GM19099 (cell line): ENCODE data around the gene TRIM66.

Source experiments
- POLR2A ChIP-seq: IDR thresholded peaks from 3 replicates; pipeline ENCODE4 v1.6.1; 2011; ENCODE audit warnings: low read depth; ENCODE audit not compliant: insufficient read length; ENCODE audit errors: extremely low read depth

Gene TRIM66, protein sequence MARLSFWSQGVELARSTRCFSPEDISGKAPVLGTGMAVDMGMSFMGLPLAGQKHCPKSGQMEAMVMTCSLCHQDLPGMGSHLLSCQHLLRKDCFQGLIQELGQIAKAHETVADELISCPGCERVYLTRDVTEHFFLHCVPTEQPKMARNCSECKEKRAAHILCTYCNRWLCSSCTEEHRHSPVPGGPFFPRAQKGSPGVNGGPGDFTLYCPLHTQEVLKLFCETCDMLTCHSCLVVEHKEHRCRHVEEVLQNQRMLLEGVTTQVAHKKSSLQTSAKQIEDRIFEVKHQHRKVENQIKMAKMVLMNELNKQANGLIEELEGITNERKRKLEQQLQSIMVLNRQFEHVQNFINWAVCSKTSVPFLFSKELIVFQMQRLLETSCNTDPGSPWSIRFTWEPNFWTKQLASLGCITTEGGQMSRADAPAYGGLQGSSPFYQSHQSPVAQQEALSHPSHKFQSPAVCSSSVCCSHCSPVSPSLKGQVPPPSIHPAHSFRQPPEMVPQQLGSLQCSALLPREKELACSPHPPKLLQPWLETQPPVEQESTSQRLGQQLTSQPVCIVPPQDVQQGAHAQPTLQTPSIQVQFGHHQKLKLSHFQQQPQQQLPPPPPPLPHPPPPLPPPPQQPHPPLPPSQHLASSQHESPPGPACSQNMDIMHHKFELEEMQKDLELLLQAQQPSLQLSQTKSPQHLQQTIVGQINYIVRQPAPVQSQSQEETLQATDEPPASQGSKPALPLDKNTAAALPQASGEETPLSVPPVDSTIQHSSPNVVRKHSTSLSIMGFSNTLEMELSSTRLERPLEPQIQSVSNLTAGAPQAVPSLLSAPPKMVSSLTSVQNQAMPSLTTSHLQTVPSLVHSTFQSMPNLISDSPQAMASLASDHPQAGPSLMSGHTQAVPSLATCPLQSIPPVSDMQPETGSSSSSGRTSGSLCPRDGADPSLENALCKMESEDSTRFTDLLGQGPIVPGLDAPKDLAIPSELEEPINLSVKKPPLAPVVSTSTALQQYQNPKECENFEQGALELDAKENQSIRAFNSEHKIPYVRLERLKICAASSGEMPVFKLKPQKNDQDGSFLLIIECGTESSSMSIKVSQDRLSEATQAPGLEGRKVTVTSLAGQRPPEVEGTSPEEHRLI (N-terminal part only)

DNA sequence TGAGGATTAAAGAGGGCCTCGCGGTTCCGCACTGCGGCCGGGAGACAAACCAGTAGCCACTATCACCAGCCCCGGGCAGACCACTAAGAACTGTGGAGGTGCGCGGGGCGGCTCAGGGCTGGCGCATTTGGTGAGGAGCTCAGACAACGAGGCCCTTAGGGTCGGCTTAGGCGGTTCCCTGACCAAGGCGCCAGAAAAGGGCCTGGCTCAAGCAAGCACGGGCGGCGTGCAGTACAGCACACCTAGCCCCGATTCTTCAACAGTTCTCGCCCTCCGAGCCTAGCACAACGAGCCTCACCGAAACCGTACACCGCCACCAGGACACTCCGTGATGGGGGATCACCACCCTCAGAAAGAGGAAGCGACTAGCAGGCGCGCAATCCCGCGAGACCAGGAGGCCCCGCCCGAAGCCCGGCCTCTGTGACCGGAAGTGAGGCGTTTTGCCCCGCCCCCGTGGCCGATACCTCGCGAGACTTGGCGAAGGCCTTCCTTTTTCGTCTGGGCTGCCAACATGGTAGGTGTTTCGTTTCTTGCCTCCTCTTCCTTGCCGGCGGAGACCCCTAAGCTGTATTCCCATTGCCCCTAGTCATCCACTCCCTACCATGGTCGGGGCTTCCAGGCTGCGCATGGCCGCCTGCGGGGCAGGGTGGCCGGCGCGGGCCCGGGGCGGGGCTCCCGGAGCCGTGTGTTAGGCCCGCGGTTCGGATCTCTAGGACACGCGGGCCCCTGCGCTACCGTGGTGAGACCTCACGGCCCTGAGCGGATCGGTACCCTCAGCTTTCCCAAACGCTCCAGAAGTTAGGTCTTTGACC is at the start of gene TRIM66, which contains the start of gene RPL27A:
Gene TRIM66, minus strand, starts transcription at position 363 of the 812 bp plus-strand sequence. CDS start 10,391 bp downstream, outside the sequence.
Gene RPL27A, plus strand, starts transcription at position 490 of the 812 bp plus-strand sequence. Its CDS starts 22 bp downstream, at position 512.
- peak; percentile 99 for TF ChIP-seq POLR2A

DNA sequence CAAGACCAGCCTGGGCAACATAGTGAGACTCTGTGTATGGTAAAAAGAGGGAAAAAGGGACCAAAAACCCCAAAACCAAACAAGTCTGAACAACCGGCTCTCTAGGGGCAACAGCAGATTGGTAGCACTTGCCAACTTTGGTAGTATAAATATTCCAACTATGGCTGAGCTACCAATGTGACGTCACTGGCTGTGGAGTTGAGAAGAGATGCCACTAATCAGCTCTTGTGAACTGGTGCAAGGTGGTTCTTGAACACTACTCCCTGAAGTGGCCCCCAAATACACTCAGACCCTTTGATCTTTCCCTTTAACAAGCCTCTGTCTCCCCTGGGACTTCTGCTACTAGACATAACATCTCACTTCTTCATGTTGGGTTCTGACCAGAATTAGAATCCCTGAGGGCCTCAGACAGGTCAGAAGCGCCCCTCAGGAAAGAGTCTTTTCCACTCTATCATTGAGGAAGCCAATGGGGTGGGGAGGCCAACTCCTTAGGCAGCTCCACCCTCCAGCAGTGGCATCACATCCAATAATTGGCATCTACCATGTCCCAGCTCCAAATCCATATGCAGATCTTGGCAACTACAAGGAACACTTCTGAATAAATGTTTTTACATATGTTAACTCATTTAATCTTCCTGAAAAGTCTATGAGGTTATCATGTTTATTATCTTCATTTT is 49.3 kb upstream of the TRIM66 start:
- no peak for TF ChIP-seq POLR2A

- no peak for TF ChIP-seq POLR2A
These were observed 48.2 kb upstream of the TRIM66 start for GRCh38 chr11:8730697-8731020.

DNA sequence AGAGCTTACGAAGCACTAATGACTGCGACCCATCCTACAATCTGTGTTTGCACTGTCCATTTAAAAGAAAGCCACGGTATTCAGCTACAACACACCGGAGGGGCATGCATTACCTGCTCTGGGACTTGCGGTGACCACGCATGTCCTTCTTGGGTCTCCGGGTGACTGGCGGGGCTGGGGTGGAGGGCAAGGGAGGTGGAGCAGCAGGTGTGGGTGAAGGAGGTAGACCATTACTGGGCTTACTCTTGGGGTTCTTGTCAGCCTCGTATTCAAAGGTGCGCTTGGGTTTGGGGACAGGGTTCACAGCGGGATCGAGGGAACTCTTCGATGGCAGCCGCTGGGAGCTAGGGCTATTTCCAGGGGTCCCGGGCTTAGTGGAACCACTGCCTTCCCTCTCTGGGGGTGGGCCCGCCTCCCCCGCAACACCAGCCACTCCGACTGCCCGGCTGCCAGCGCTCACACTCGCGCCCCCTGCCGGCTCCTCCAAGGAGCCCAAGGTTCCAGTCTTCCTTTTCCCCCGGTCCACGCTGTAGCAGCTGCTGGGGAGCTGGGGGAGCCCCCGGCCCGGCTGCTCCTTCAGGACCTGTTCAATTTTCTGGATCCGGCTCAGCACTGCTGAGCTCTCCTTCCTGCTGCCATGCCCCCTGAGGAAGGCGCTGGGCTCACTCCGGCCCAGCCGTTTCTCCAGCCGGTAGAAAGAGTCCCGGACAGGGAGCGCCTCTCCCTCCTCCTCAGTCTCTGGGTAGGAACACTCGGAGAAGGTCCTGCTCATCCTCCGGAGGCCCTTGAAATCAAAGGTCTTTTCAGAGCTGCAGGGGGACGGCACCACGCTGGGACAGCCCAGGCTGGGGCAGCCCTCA is 47.6 kb upstream of the TRIM66 start:
- no peak for TF ChIP-seq POLR2A

DNA sequence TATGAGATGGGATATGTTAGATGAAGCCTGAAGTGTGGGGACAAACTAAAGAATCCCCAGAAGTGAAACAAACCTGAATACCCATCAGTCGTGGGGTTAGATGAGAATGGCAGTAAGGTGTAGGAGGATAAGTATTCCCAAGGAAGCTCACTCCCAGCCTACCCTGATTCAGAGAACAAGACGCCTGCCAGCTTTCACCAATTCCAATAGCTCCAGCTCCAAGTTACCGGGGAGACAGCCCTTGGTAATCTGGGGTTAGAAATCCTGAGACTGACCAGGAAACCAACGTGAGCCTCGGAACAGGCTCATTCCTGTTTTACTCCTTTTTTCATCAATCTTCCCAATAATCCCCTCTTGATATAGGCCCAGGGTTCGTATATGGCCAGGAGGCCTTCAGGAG is 46.6 kb upstream of the TRIM66 start:
- no peak for TF ChIP-seq POLR2A

GRCh38 chr11:8728563-8728962 is 46.1 kb upstream of the TRIM66 start:
- TF ChIP-seq POLR2A, result no peak

- TF ChIP-seq POLR2A, result no peak
These were observed 43.9 kb upstream of the TRIM66 start for GRCh38 chr11:8726395-8726794.

GRCh38 chr11:8724682-8725081 is 42.2 kb upstream of the TRIM66 start:
- TF ChIP-seq POLR2A, result no peak

DNA sequence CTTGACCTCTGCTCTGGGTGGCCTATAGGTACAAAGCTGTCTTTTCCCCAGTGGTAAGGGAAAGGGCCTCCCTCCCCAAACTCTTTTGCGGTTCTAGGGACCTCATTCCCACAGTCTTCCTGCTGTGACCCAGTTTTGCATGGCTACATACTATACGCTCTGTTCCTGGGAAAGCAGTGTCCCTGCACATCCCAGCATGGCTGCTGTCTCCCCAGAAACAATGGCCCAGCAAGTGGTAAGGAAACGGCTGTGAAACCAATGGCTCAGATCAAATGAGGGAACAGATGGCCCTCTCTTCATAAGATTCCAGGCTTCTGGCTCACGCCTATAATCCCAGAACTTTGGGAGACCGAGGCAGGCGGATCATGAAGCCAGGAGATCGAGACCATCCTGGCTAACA is 41.2 kb upstream of the TRIM66 start:
- no peak for TF ChIP-seq POLR2A

DNA sequence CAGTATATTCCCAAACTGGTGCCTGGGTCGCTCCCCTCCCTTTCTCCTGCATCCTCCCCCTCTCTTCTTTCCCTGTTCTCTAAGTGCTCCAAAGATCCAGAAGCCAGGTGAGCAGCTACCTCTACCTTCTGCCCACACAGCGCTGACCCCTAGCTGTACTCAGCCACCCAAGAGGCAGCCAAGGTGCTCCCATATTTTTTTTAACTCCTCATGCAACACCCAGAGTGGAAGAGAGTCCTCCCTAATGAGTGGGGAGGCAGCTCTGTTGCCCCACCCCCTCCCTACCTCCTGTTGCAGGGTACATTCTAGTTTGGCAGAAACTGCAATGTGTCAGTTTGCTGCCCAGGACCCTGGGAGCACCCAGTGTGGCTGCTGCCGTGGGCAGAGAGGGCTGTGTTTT is 40.3 kb upstream of the TRIM66 start:
- TF ChIP-seq POLR2A, result no peak

DNA sequence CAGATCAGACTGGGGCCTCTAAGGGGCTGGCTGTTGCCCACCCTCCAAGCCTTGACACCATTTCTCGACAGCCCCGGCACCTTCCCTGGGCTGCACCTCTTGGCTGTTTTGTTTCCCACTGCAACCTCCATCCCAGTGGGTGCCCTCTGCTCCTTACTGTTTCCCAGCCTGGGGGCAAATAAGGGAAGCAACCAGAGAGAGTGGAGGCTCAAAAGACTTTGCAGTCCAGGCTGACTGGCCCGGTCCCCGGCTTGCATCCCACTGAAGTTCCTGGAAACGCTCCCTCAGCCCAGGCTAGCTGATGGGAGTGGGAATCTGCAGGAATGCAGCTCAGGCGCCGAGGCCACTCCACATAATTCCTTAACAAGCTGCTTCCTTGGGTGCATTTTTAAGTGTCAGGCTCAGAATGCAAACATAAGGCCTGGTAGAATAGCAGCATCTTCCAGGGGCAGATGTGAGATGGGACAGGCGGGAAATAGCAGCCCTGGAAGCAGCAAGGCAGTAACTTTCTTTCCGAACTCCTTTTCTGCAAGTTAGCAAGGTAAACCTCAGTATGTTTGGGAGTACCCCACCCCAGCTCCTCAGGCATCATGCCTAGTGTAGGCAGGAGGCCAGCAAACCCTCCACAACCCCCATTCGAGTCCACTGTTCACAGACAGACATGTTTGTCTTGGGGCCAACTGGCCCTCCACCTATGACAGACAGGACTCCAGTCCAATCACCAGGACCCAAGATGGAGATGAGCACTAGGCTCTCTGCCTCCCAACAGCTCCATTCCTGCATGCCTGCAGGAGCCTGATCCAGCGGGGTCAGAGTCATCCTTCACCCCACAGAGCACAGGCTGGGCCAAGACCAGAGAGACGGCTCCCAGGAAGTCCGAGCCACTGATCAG is 39.4 kb upstream of the TRIM66 start:
- no peak for TF ChIP-seq POLR2A

DNA sequence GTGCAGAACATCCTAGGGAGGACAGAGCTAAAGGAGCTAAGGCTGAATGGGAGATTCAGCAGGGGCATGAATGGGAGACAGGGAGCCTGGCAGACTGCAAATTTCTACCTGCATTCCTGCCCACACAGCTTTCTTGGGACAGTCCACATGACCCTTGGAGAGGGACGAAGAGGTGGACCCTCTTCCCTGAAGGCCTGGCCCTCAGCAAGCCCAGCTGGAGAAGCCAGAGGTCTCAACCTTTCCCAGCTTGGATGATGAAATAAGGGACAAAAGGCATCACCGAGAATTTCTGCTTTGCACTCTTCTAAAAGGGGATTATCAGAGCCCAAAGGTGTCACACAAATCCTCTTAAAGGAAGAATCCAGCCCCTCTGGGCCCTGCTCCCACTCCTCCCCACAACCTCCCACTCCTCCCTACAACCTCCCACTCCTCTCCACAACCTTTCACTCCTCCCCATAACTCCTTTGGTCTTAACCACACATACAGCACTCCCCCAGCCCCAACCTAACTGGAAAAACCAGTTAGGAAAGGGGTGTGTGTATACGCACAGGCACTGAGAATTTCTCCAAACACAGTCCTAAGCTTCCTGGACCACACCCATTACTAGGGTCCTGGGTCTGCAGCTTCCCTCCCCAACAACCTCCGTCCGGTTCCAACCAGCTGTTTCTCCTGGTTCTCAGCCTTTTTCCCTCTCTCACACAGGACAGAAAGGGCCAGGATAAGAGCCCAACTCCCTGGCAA is 38.6 kb upstream of the TRIM66 start:
- TF ChIP-seq POLR2A, result no peak

DNA sequence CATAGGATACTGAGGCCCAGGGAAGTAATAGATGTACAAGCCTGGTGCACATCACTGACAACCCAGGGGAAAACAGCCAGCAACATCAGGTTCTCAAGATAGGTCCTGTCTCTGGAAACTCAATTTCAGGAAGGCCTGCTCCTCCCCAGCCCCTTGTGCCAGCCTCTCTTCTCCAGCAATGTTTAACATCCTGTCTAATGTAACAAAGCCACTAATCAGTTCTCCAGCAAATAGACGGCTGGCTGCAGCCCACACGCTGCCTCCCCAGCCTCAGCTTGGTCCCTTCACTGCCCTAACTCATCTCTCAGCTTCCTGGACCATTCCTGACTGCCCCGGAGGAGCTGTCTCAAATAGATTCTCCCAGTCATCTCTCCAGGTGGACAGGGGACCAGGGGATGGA is 37.9 kb upstream of the TRIM66 start:
- no peak for TF ChIP-seq POLR2A
